Measurements from ENCODE around the gene DPYSL3. TPM values are rescaled to one million over a fixed set of nuclear protein-coding genes. Genes with fewer than 3 reads are reported as not detected.
A peak's percentile ranks its signal among the peaks of the same experiment; 100 is the strongest.
"Not testable (repeated sequence)": the region's sequence is repeated elsewhere in the genome, so short reads cannot be mapped to it uniquely, and the experiment has no call there.

Gene DPYSL3
- total RNA-seq, result 3.7 TPM
- 9.2 TPM for polyA plus RNA-seq
- long read RNA-seq, donor 1, result 0 reads
- long read RNA-seq, donor 2, result 0 reads
- long read RNA-seq, donor 3, full-length matches to known transcripts, result 2 of 2 reads
- long read RNA-seq, donor 3, partial matches to known transcripts, result 0 of 2 reads
- long read RNA-seq, donor 3, other reads (novel, unspliced or antisense), result 0 of 2 reads
- long read RNA-seq, donor 4, result 0 reads
- long read RNA-seq, donor 5, result 0 reads
- long read RNA-seq, donor 6, full-length matches to known transcripts, result 1 of 1 reads
- long read RNA-seq, donor 6, partial matches to known transcripts, result 0 of 1 reads
- long read RNA-seq, donor 6, other reads (novel, unspliced or antisense), result 0 of 1 reads
- long read RNA-seq, donor 7, result 0 reads
- long read RNA-seq, donor 8, result 0 reads
- long read RNA-seq, donor 9, result 0 reads
- long read RNA-seq, donor 10, result 0 reads

- WGBS, result 4% methylated on average over 66 of the region's 66 CpGs
These were observed at the start of gene DPYSL3 for GRCh38 chr5:147509710-147510651. DPYSL3 (minus strand) TSS chr5:147510068; CDS start chr5:147509858, 210 bp downstream.

GRCh38 chr5:147558826-147559225, 49.0 kb upstream of the DPYSL3 start:
- WGBS, result 49% methylated on average over 2 of the region's 2 CpGs
- H3K27me3 ChIP-seq (ENCODE audit: control insufficient read depth in 2 of 2, insufficient read depth in 1 of 2, low read length in 1 of 2), result no peaks in the 10 kb centered on the region
- no peak for DNase-seq (ENCODE audit: low read depth in 6 of 9, low spot score in 9 of 9)

More at GRCh38 chr5:147509710-147510651, at the start of gene DPYSL3:
- H3K36me3 ChIP-seq (ENCODE audit: control insufficient read depth in 2 of 2, insufficient read depth in 2 of 2, low read length in 1 of 2), result no peaks in the 10 kb centered on the region
- DNase-seq (ENCODE audit: low read depth in 6 of 9, low spot score in 9 of 9), result peak in 3 of 9 donors; percentile 4 to 5 (median 4)
- H3K4me3 ChIP-seq (ENCODE audit: low read length in 2 of 2), result peak within 1 kb of the TSS in 1 of 2 donors; percentile 9
- no peak within 1 kb of the TSS for H3K27ac ChIP-seq (ENCODE audit: low read depth in 1 of 2, low read length in 1 of 2)
- no peaks in the 10 kb centered on the region for H3K4me1 ChIP-seq (ENCODE audit: control insufficient read depth in 2 of 2, insufficient read depth in 2 of 2, low read length in 2 of 2)
- H3K9me3 ChIP-seq (ENCODE audit: control insufficient read depth in 2 of 2, insufficient read depth in 1 of 2, low read length in 1 of 2), result peaks cover 1 to 3% of the 10 kb centered on the region in 2 donors
- H3K27me3 ChIP-seq (ENCODE audit: control insufficient read depth in 2 of 2, insufficient read depth in 1 of 2, low read length in 1 of 2), result peaks cover 34 to 44% of the 10 kb centered on the region in 2 donors

GRCh38 chr5:147557876-147558745, 48.2 kb upstream of the DPYSL3 start:
- Histone ChIP-seq H3K27me3 (ENCODE audit: control insufficient read depth in 2 of 2, insufficient read depth in 1 of 2, low read length in 1 of 2) (no peaks in the 10 kb centered on the region), H3K4me1 (ENCODE audit: control insufficient read depth in 2 of 2, insufficient read depth in 2 of 2, low read length in 2 of 2) (no peaks in the 10 kb centered on the region), H3K36me3 (ENCODE audit: control insufficient read depth in 2 of 2, insufficient read depth in 2 of 2, low read length in 1 of 2) (no peaks in the 10 kb centered on the region), H3K4me3 (ENCODE audit: low read length in 2 of 2) (no peak overlapping the region), H3K27ac (ENCODE audit: low read depth in 1 of 2, low read length in 1 of 2) (no peak overlapping the region), H3K9me3 (ENCODE audit: control insufficient read depth in 2 of 2, insufficient read depth in 1 of 2, low read length in 1 of 2) (no peaks in the 10 kb centered on the region)
- DNase-seq (ENCODE audit: low read depth in 6 of 9, low spot score in 9 of 9), result no peak
- WGBS, result 94% methylated on average over 8 of the region's 8 CpGs

More at GRCh38 chr5:147558826-147559225, 49.0 kb upstream of the DPYSL3 start:
- Histone ChIP-seq H3K4me1 (ENCODE audit: control insufficient read depth in 2 of 2, insufficient read depth in 2 of 2, low read length in 2 of 2) (no peaks in the 10 kb centered on the region), H3K36me3 (ENCODE audit: control insufficient read depth in 2 of 2, insufficient read depth in 2 of 2, low read length in 1 of 2) (no peaks in the 10 kb centered on the region), H3K4me3 (ENCODE audit: low read length in 2 of 2) (no peak overlapping the region), H3K9me3 (ENCODE audit: control insufficient read depth in 2 of 2, insufficient read depth in 1 of 2, low read length in 1 of 2) (no peaks in the 10 kb centered on the region), H3K27ac (ENCODE audit: low read depth in 1 of 2, low read length in 1 of 2) (no peak overlapping the region)

GRCh38 chr5:147555176-147555575, 45.3 kb upstream of the DPYSL3 start:
- WGBS, result 70% methylated on average over 7 of the region's 7 CpGs
- H3K4me3 ChIP-seq (ENCODE audit: low read length in 2 of 2), result no peak overlapping the region
- DNase-seq (ENCODE audit: low read depth in 6 of 9, low spot score in 9 of 9), result no peak
- no peaks in the 10 kb centered on the region for H3K27me3 ChIP-seq (ENCODE audit: control insufficient read depth in 2 of 2, insufficient read depth in 1 of 2, low read length in 1 of 2)
- H3K9me3 ChIP-seq (ENCODE audit: control insufficient read depth in 2 of 2, insufficient read depth in 1 of 2, low read length in 1 of 2), result no peaks in the 10 kb centered on the region
- no peaks in the 10 kb centered on the region for H3K4me1 ChIP-seq (ENCODE audit: control insufficient read depth in 2 of 2, insufficient read depth in 2 of 2, low read length in 2 of 2)
- no peaks in the 10 kb centered on the region for H3K36me3 ChIP-seq (ENCODE audit: control insufficient read depth in 2 of 2, insufficient read depth in 2 of 2, low read length in 1 of 2)
- no peak overlapping the region for H3K27ac ChIP-seq (ENCODE audit: low read depth in 1 of 2, low read length in 1 of 2)

DNA sequence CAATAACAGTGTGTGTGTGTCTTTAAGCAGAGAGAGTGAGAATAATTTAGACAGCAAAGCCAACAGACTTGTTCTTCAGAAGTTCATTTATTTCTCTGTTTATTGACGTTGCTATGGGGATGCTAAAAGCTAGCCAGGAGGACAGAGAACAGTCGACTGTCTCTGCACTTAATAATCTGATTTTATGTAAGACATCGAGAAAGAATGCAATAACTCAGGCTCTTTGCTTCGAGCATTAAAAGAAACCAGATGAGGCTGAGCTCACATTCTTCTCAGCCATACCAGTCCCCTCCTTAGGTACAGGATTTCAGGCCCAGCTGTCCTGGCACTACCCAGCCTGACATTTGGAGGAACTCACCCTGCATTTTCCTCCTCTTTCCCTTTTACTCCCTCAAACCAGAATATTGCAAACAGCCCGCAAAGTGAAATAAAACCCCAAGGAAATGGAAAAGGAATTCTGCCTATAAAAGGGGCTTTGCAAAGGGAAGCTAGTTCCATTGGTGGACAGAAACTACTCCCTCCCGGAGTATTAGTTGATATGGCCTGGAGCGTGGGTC, 44.5 kb upstream of the DPYSL3 start:
- Histone ChIP-seq H3K9me3 (ENCODE audit: control insufficient read depth in 2 of 2, insufficient read depth in 1 of 2, low read length in 1 of 2) (no peaks in the 10 kb centered on the region), H3K4me3 (ENCODE audit: low read length in 2 of 2) (no peak overlapping the region), H3K27me3 (ENCODE audit: control insufficient read depth in 2 of 2, insufficient read depth in 1 of 2, low read length in 1 of 2) (no peaks in the 10 kb centered on the region), H3K27ac (ENCODE audit: low read depth in 1 of 2, low read length in 1 of 2) (no peak overlapping the region), H3K36me3 (ENCODE audit: control insufficient read depth in 2 of 2, insufficient read depth in 2 of 2, low read length in 1 of 2) (no peaks in the 10 kb centered on the region), H3K4me1 (ENCODE audit: control insufficient read depth in 2 of 2, insufficient read depth in 2 of 2, low read length in 2 of 2) (no peaks in the 10 kb centered on the region)
- 88% methylated on average over 7 of the region's 7 CpGs for WGBS
- DNase-seq (ENCODE audit: low read depth in 6 of 9, low spot score in 9 of 9), result no peak

GRCh38 chr5:147553817-147554216, 43.9 kb upstream of the DPYSL3 start:
- not testable (repeated sequence) for H3K36me3 ChIP-seq (ENCODE audit: control insufficient read depth in 2 of 2, insufficient read depth in 2 of 2, low read length in 1 of 2); H3K27me3 ChIP-seq (ENCODE audit: control insufficient read depth in 2 of 2, insufficient read depth in 1 of 2, low read length in 1 of 2); DNase-seq (ENCODE audit: low read depth in 6 of 9, low spot score in 9 of 9); H3K4me3 ChIP-seq (ENCODE audit: low read length in 2 of 2); H3K9me3 ChIP-seq (ENCODE audit: control insufficient read depth in 2 of 2, insufficient read depth in 1 of 2, low read length in 1 of 2); H3K4me1 ChIP-seq (ENCODE audit: control insufficient read depth in 2 of 2, insufficient read depth in 2 of 2, low read length in 2 of 2)
- peak overlapping the region in 1 of 2 donors; percentile 11 for H3K27ac ChIP-seq (ENCODE audit: low read depth in 1 of 2, low read length in 1 of 2)
- WGBS, result 85% methylated on average over 5 of the region's 5 CpGs

GRCh38 chr5:147552897-147553296, 43.0 kb upstream of the DPYSL3 start:
- WGBS, result 95% methylated on average over 4 of the region's 4 CpGs

DNA sequence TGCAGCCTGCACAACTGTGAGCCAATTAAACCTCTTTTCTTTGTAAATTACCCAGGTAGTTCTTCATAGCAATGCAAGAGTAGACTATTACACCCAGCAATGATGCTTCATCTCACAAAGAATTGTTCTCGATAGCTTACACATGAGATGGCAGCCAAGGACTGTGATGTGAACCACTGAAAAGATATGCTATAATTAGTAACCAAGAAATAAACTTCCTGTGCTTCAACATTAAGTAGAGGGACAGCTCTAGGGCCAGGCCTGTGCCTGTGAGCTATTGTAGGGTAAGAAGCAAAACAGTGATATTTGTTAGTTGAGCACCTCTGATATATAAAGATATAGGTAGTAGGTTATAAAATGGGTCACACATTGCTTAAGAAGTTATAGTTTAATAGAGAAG, 41.8 kb upstream of the DPYSL3 start:
- H3K9me3 ChIP-seq (ENCODE audit: control insufficient read depth in 2 of 2, insufficient read depth in 1 of 2, low read length in 1 of 2), result no peaks in the 10 kb centered on the region
- WGBS, result 97% methylated on average over 1 of the region's 1 CpG
- DNase-seq (ENCODE audit: low read depth in 6 of 9, low spot score in 9 of 9), result no peak
- no peaks in the 10 kb centered on the region for H3K4me1 ChIP-seq (ENCODE audit: control insufficient read depth in 2 of 2, insufficient read depth in 2 of 2, low read length in 2 of 2)
- H3K27me3 ChIP-seq (ENCODE audit: control insufficient read depth in 2 of 2, insufficient read depth in 1 of 2, low read length in 1 of 2), result no peaks in the 10 kb centered on the region
- no peak overlapping the region for H3K27ac ChIP-seq (ENCODE audit: low read depth in 1 of 2, low read length in 1 of 2)
- H3K36me3 ChIP-seq (ENCODE audit: control insufficient read depth in 2 of 2, insufficient read depth in 2 of 2, low read length in 1 of 2), result no peaks in the 10 kb centered on the region
- H3K4me3 ChIP-seq (ENCODE audit: low read length in 2 of 2), result no peak overlapping the region

More at GRCh38 chr5:147552897-147553296, 43.0 kb upstream of the DPYSL3 start:
- Histone ChIP-seq H3K4me1 (ENCODE audit: control insufficient read depth in 2 of 2, insufficient read depth in 2 of 2, low read length in 2 of 2) (no peaks in the 10 kb centered on the region), H3K36me3 (ENCODE audit: control insufficient read depth in 2 of 2, insufficient read depth in 2 of 2, low read length in 1 of 2) (no peaks in the 10 kb centered on the region), H3K27me3 (ENCODE audit: control insufficient read depth in 2 of 2, insufficient read depth in 1 of 2, low read length in 1 of 2) (no peaks in the 10 kb centered on the region), H3K9me3 (ENCODE audit: control insufficient read depth in 2 of 2, insufficient read depth in 1 of 2, low read length in 1 of 2) (no peaks in the 10 kb centered on the region), H3K4me3 (ENCODE audit: low read length in 2 of 2) (no peak overlapping the region), H3K27ac (ENCODE audit: low read depth in 1 of 2, low read length in 1 of 2) (no peak overlapping the region)
- DNase-seq (ENCODE audit: low read depth in 6 of 9, low spot score in 9 of 9), result no peak
